ENCODE results near the gene ANKRD60.

DNA sequence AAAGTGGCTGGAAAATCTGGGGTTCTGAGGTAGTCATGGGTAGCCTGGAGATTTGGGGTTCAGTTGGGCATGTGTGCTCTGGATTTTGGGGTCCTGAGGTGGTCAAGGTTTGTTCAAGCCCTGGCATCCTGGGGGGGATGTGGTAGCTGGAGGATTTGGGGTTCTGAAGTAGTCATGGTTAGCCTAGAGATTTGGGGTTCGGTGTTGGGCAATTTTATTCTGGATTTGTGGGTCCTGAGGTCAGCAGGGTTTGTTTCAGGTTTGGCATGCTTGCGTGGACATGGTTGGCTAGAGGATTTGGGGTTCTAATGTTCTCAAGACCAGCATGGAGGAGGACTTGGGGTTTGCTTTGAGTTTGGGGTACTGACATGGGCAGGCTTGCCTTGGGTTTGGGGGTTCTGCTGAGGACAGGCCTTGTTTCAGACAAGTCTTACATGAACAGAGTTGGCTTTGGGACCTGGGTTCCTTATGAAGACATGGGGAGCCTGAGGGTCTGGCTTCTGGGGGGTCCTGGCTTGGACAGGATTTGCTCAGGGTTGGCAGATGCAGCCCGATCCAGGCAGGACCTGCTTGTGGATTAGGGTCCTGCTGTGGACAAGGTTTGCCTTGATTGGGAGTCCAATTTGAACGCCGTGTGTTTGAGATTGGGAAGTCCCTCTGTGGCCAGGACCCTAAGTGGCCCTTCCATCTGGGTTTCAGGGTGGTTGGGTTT is 906 bp downstream of the ANKRD60 start:
- TF ChIP-seq TAF1 (IDR thresholded peaks at IDR 0.05; ENCODE audit: low read depth, low read length) (no peak), POLR2A (IDR thresholded peaks at IDR 0.05; ENCODE audit: low read depth, low read length) (no peak), POLR2AphosphoS5 (IDR thresholded peaks at IDR 0.05; ENCODE audit: low read depth, low read length) (no peak)
